CD4-positive, alpha-beta T cell treated with Interleukin-6 at 100 ng/mL for 8 hours (primary cell): Measurements from ENCODE around the gene SLX1B.
"Not testable (repeated sequence)": the region's sequence is repeated elsewhere in the genome, so short reads cannot be mapped to it uniquely, and the experiment has no call there.

Source experiments
- DNase-seq: peaks from one replicate; pipeline ENCODE4 v3.0.0-alpha.2; 2020; ENCODE audit warnings: mixed read lengths, low spot score

SLX1B gene

GRCh38 chr16:29454269-29454668 lies at the start of gene SLX1B, which contains the start of gene BOLA2:
Gene SLX1B, plus strand, starts transcription at chr16:29454533.
Gene BOLA2, minus strand, starts transcription at chr16:29454351. Its CDS starts 98 bp downstream, at chr16:29454253.
- not testable (repeated sequence) for DNase-seq

GRCh38 chr16:29405249-29405648 lies 49.1 kb upstream of the SLX1B start:
- not testable (repeated sequence) for DNase-seq

GRCh38 chr16:29423587-29423986 lies 30.7 kb upstream of the SLX1B start:
- not testable (repeated sequence) for DNase-seq

GRCh38 chr16:29425390-29425789 lies 28.9 kb upstream of the SLX1B start:
- DNase-seq = not testable (repeated sequence)

- DNase-seq = not testable (repeated sequence)
Observed at GRCh38 chr16:29453754-29454153, 579 bp upstream of the SLX1B start.

- DNase-seq = not testable (repeated sequence)
Observed at GRCh38 chr16:29454828-29455227, 495 bp downstream of the SLX1B start.

GRCh38 chr16:29457660-29458059 lies 3.3 kb downstream of the SLX1B start:
- not testable (repeated sequence) for DNase-seq

GRCh38 chr16:29459706-29460646 lies 5.6 kb downstream of the SLX1B start, which contains the start of gene SULT1A4:
Gene SULT1A4, plus strand, starts transcription at chr16:29459913. Its CDS starts 1,473 bp downstream, at chr16:29461386.
- not testable (repeated sequence) for DNase-seq

GRCh38 chr16:29460647-29461030 lies 6.3 kb downstream of the SLX1B start:
- not testable (repeated sequence) for DNase-seq

- DNase-seq = not testable (repeated sequence)
Observed at GRCh38 chr16:29465985-29466824, 11.9 kb downstream of the SLX1B start.

- DNase-seq = not testable (repeated sequence)
Observed at GRCh38 chr16:29466904-29467303, 12.6 kb downstream of the SLX1B start.

- not testable (repeated sequence) for DNase-seq
Observed at GRCh38 chr16:29467654-29468366, 13.5 kb downstream of the SLX1B start.

GRCh38 chr16:29469660-29470059 lies 15.3 kb downstream of the SLX1B start:
- DNase-seq = not testable (repeated sequence)

- DNase-seq = not testable (repeated sequence)
Observed at GRCh38 chr16:29472065-29472464, 17.7 kb downstream of the SLX1B start.

- DNase-seq = not testable (repeated sequence)
Observed at GRCh38 chr16:29482276-29482675, 27.9 kb downstream of the SLX1B start.

- not testable (repeated sequence) for DNase-seq
Observed at GRCh38 chr16:29506308-29506707, 52.0 kb downstream of the SLX1B start, which contains the start of gene NPIPB12. Gene NPIPB12, minus strand, starts transcription at chr16:29506408.
